ENCODE measurements around the gene WDFY4. TPM values are rescaled to one million over a fixed set of nuclear protein-coding genes. Genes with fewer than 3 reads are reported as not detected.

WDFY4 gene
- total RNA-seq, 1 donor from 2014 or later = not detected

DNA sequence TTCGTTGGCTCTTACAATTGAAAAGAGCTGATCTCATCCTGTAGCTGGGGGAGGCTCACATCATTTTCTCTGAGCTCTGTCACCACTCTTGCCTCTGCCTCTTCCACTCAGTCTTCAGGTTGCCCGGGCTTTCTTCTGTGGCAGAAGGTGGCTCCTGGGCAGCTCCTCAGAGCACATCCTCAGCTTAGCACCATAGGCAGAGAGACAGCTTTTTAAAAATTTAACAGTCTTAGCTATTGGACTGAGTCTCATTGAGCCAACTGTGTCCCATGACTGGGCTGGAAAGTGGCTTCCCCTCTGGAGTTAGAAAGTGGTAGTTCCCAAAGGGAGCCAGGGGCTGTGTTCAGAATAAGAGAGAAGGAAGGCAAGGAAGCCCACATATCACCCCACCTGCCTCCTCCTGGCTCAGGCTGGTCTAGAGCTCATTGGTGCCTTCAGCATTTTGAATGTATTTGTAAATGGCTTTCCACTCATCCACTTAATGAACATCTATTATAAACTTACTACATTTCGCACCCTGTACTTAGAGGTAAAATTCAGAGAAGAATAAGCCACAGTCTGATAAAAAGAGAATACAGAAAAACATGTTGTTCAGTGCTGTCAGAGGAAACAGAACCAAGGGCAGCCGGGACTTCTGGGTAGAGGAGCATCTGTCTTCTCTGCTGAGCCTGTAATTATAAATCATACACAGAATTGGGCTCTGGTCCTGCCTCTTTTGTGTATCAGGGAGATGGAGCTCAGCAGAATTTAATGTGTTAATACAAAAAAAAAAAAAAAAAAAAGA, 119.3 kb downstream of the WDFY4 start:
- H3K27ac Mint-ChIP-seq (ENCODE audit: unreplicated experiment) = no peak overlapping the region
- H3K36me3 Mint-ChIP-seq (ENCODE audit: unreplicated experiment) = no peaks in the 10 kb centered on the region
- TF ChIP-seq CTCF (IDR thresholded peaks at IDR 0.05) = no peak
- DNase-seq (ENCODE audit: extremely low spot score, unreplicated experiment) = no peak
- H3K4me3 Mint-ChIP-seq (ENCODE audit: unreplicated experiment) = no peak overlapping the region
- no peaks in the 10 kb centered on the region for H3K27me3 Mint-ChIP-seq (ENCODE audit: unreplicated experiment)
- peaks cover 7% of the 10 kb centered on the region for H3K9me3 Mint-ChIP-seq (ENCODE audit: unreplicated experiment)
- no peaks in the 10 kb centered on the region for H3K4me1 Mint-ChIP-seq (ENCODE audit: unreplicated experiment)

DNA sequence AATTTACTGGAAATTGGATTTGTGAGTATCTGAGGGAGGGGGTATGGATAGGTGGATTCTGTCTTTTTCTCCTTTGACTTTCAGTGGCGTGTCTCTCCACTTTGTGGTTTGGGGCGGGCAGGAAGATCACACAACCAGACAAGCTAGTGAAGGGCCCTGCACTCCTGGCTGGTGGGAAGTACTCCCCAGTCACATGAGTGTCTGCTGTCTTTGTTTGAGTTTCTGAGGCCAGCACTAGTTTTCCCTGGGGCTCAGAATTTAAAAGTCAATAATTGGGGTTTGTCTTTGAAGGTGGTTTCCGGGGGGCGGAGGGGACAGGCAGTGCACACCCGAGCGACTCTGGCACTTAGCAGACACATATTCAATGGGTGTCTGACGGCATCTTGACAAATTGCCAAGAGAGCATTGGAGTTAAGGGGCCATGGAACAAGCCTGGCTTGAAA, 120.1 kb downstream of the WDFY4 start:
- no peaks in the 10 kb centered on the region for H3K36me3 Mint-ChIP-seq (ENCODE audit: unreplicated experiment)
- H3K27me3 Mint-ChIP-seq (ENCODE audit: unreplicated experiment) = no peaks in the 10 kb centered on the region
- peaks cover 7% of the 10 kb centered on the region for H3K9me3 Mint-ChIP-seq (ENCODE audit: unreplicated experiment)
- H3K27ac Mint-ChIP-seq (ENCODE audit: unreplicated experiment) = no peak overlapping the region
- TF ChIP-seq CTCF (IDR thresholded peaks at IDR 0.05) = no peak
- no peak for DNase-seq (ENCODE audit: extremely low spot score, unreplicated experiment)
- H3K4me3 Mint-ChIP-seq (ENCODE audit: unreplicated experiment) = no peak overlapping the region
- no peaks in the 10 kb centered on the region for H3K4me1 Mint-ChIP-seq (ENCODE audit: unreplicated experiment)

GRCh38 chr10:48805411-48805810, 120.7 kb downstream of the WDFY4 start:
- H3K27ac Mint-ChIP-seq (ENCODE audit: unreplicated experiment) = no peak overlapping the region
- H3K27me3 Mint-ChIP-seq (ENCODE audit: unreplicated experiment) = no peaks in the 10 kb centered on the region
- no peak for DNase-seq (ENCODE audit: extremely low spot score, unreplicated experiment)
- H3K9me3 Mint-ChIP-seq (ENCODE audit: unreplicated experiment) = peaks cover under 1% of the 10 kb centered on the region
- no peaks in the 10 kb centered on the region for H3K4me1 Mint-ChIP-seq (ENCODE audit: unreplicated experiment)
- no peak overlapping the region for H3K4me3 Mint-ChIP-seq (ENCODE audit: unreplicated experiment)
- TF ChIP-seq CTCF (IDR thresholded peaks at IDR 0.05) = no peak
- no peaks in the 10 kb centered on the region for H3K36me3 Mint-ChIP-seq (ENCODE audit: unreplicated experiment)

GRCh38 chr10:48805848-48806247, 121.2 kb downstream of the WDFY4 start:
- TF ChIP-seq CTCF (IDR thresholded peaks at IDR 0.05) = no peak
- H3K4me3 Mint-ChIP-seq (ENCODE audit: unreplicated experiment) = no peak overlapping the region
- no peak for DNase-seq (ENCODE audit: extremely low spot score, unreplicated experiment)
- no peaks in the 10 kb centered on the region for H3K9me3 Mint-ChIP-seq (ENCODE audit: unreplicated experiment)
- H3K4me1 Mint-ChIP-seq (ENCODE audit: unreplicated experiment) = no peaks in the 10 kb centered on the region
- H3K27ac Mint-ChIP-seq (ENCODE audit: unreplicated experiment) = no peak overlapping the region
- no peaks in the 10 kb centered on the region for H3K27me3 Mint-ChIP-seq (ENCODE audit: unreplicated experiment)
- H3K36me3 Mint-ChIP-seq (ENCODE audit: unreplicated experiment) = no peaks in the 10 kb centered on the region

DNA sequence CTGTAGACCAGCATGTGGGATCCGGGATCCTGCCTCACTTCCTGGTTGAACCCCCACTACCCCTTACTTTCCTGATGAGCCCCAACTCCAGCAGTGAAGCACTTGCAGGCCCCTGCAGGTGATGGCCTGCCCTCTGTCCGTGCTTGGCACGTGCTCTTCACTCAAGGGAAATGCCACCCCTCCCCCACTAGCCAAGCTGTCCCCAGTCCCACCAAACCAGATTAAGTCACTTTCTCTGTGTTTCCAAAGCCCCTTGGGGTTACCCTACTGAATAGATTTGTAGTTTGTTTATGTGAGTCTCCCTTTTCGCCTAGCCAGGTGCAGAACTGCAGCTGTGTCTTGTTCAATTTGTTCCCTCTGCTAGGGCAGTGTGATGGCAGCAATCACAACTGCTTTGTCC, 121.7 kb downstream of the WDFY4 start:
- Mint-ChIP-seq H3K4me1 (ENCODE audit: unreplicated experiment) (no peaks in the 10 kb centered on the region), H3K36me3 (ENCODE audit: unreplicated experiment) (no peaks in the 10 kb centered on the region), H3K27ac (ENCODE audit: unreplicated experiment) (no peak overlapping the region), H3K27me3 (ENCODE audit: unreplicated experiment) (no peaks in the 10 kb centered on the region), H3K4me3 (ENCODE audit: unreplicated experiment) (no peak overlapping the region), H3K9me3 (ENCODE audit: unreplicated experiment) (no peaks in the 10 kb centered on the region)
- no peak for DNase-seq (ENCODE audit: extremely low spot score, unreplicated experiment)
- TF ChIP-seq CTCF (IDR thresholded peaks at IDR 0.05) = no peak
